ENCODE results near the gene ACOT9.
"Not testable (repeated sequence)": the region's sequence is repeated elsewhere in the genome, so short reads cannot be mapped to it uniquely, and the experiment has no call there.

The ACOT9 gene

GRCh38 chrX:23742697-23743622 is at the start of gene ACOT9:
Gene ACOT9, minus strand, starts transcription at chrX:23743276. Its CDS starts 132 bp downstream, at chrX:23743144.
- DNase-seq (ENCODE audit: insufficient read length, low spot score) (peak; percentile 86), FAIRE-seq (peak; percentile 98)

- DNase-seq (ENCODE audit: insufficient read length, low spot score): no peak
- no peak for FAIRE-seq
Measured at GRCh38 chrX:23790155-23790497, 47.0 kb upstream of the ACOT9 start.

GRCh38 chrX:23789386-23790154 is 46.5 kb upstream of the ACOT9 start:
- FAIRE-seq (peak; percentile 84), DNase-seq (ENCODE audit: insufficient read length, low spot score) (no peak)

- no peak for FAIRE-seq
- DNase-seq (ENCODE audit: insufficient read length, low spot score): no peak
Measured at GRCh38 chrX:23788946-23789345, 45.9 kb upstream of the ACOT9 start.

- FAIRE-seq (no peak), DNase-seq (ENCODE audit: insufficient read length, low spot score) (no peak)
Measured at GRCh38 chrX:23788521-23788920, 45.4 kb upstream of the ACOT9 start.

- FAIRE-seq: no peak
- no peak for DNase-seq (ENCODE audit: insufficient read length, low spot score)
Measured at GRCh38 chrX:23787745-23788118, 44.7 kb upstream of the ACOT9 start.

GRCh38 chrX:23786268-23786815 is 43.3 kb upstream of the ACOT9 start:
- DNase-seq (ENCODE audit: insufficient read length, low spot score) (no peak), FAIRE-seq (no peak)

- DNase-seq (ENCODE audit: insufficient read length, low spot score) (no peak), FAIRE-seq (no peak)
Measured at GRCh38 chrX:23785580-23785979, 42.5 kb upstream of the ACOT9 start.

GRCh38 chrX:23784470-23785331 is 41.6 kb upstream of the ACOT9 start:
- DNase-seq (ENCODE audit: insufficient read length, low spot score) (peak; percentile 56), FAIRE-seq (peak; percentile 91)

- no peak for FAIRE-seq
- DNase-seq (ENCODE audit: insufficient read length, low spot score): no peak
Measured at GRCh38 chrX:23783589-23784469, 40.8 kb upstream of the ACOT9 start.

GRCh38 chrX:23782863-23783588 is 40.0 kb upstream of the ACOT9 start, which contains the start of gene SAT1:
Gene SAT1, plus strand, starts transcription at chrX:23783173. Its CDS starts 179 bp downstream, at chrX:23783352.
- FAIRE-seq (peak; percentile 86), DNase-seq (ENCODE audit: insufficient read length, low spot score) (peak; percentile 79)

GRCh38 chrX:23782455-23782854 is 39.4 kb upstream of the ACOT9 start:
- FAIRE-seq (no peak), DNase-seq (ENCODE audit: insufficient read length, low spot score) (no peak)

GRCh38 chrX:23779025-23779424 is 35.9 kb upstream of the ACOT9 start:
- peak; percentile 86 for FAIRE-seq

GRCh38 chrX:23776363-23776762 is 33.3 kb upstream of the ACOT9 start:
- FAIRE-seq (no peak), DNase-seq (ENCODE audit: insufficient read length, low spot score) (no peak)

More at GRCh38 chrX:23779025-23779424, 35.9 kb upstream of the ACOT9 start:
- DNase-seq (ENCODE audit: insufficient read length, low spot score): peak; percentile 70

GRCh38 chrX:23773601-23774175 is 30.6 kb upstream of the ACOT9 start:
- no peak for FAIRE-seq
- no peak for DNase-seq (ENCODE audit: insufficient read length, low spot score)

- DNase-seq (ENCODE audit: insufficient read length, low spot score): not testable (repeated sequence)
- peak; percentile 40 for FAIRE-seq
Measured at GRCh38 chrX:23771086-23771485, 28.0 kb upstream of the ACOT9 start.

- DNase-seq (ENCODE audit: insufficient read length, low spot score): no peak
- FAIRE-seq: no peak
Measured at GRCh38 chrX:23770142-23770541, 27.1 kb upstream of the ACOT9 start.
